ENCODE measurements around the gene SCYGR3.

DNA sequence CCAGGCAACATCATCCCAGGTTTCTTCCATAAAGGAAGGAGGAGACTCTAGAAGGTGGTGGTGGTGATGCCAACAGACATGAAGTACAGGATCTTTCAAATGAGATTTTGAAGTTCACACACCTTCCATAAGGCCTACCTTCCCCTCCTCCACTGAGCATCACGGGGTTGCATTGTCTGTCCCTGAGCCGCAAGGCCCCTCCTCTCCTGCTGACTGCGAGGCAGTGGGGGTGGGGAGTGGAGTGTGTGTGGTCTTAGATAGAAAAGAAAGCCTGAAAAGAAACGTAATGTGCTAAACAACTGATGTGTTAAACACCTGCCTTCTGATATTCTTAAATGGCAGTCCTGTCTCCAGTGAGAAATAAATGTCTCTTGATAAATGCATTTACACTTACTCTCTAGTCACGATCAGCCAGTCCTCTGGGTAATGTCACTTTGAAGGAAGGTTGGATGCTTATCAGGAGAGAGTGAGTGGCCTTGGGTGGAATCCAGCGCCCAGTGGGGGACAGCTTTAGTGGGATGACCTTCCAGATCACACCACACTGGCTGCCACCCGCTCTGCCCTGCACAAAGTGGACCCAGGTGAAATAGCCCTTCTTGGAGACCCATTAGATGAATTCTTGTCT, 46.5 kb upstream of the SCYGR3 start:
- TF ChIP-seq EZH2phosphoT487 (IDR thresholded peaks at IDR 0.05; ENCODE audit: low read length): no peak
- TF ChIP-seq, protein P1, sequence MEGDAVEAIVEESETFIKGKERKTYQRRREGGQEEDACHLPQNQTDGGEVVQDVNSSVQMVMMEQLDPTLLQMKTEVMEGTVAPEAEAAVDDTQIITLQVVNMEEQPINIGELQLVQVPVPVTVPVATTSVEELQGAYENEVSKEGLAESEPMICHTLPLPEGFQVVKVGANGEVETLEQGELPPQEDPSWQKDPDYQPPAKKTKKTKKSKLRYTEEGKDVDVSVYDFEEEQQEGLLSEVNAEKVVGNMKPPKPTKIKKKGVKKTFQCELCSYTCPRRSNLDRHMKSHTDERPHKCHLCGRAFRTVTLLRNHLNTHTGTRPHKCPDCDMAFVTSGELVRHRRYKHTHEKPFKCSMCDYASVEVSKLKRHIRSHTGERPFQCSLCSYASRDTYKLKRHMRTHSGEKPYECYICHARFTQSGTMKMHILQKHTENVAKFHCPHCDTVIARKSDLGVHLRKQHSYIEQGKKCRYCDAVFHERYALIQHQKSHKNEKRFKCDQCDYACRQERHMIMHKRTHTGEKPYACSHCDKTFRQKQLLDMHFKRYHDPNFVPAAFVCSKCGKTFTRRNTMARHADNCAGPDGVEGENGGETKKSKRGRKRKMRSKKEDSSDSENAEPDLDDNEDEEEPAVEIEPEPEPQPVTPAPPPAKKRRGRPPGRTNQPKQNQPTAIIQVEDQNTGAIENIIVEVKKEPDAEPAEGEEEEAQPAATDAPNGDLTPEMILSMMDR (IDR thresholded peaks at IDR 0.05; ENCODE audit: low read length): no peak
